ENCODE results near the gene ZNF385D.
A peak's percentile ranks its signal among the peaks of the same experiment; 100 is the strongest.

ZNF385D gene

GRCh38 chr3:21738935-21739702, 11.9 kb downstream of the ZNF385D start:
- DNase-seq (ENCODE audit: low spot score) = no peak
- TF ChIP-seq, protein P1, sequence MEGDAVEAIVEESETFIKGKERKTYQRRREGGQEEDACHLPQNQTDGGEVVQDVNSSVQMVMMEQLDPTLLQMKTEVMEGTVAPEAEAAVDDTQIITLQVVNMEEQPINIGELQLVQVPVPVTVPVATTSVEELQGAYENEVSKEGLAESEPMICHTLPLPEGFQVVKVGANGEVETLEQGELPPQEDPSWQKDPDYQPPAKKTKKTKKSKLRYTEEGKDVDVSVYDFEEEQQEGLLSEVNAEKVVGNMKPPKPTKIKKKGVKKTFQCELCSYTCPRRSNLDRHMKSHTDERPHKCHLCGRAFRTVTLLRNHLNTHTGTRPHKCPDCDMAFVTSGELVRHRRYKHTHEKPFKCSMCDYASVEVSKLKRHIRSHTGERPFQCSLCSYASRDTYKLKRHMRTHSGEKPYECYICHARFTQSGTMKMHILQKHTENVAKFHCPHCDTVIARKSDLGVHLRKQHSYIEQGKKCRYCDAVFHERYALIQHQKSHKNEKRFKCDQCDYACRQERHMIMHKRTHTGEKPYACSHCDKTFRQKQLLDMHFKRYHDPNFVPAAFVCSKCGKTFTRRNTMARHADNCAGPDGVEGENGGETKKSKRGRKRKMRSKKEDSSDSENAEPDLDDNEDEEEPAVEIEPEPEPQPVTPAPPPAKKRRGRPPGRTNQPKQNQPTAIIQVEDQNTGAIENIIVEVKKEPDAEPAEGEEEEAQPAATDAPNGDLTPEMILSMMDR (IDR thresholded peaks at IDR 0.05) = no peak
- H3K4me3 ChIP-seq = no peak overlapping the region
- H3K27ac ChIP-seq = no peak overlapping the region

- DNase-seq (ENCODE audit: low spot score) = no peak
- no peak overlapping the region for H3K4me3 ChIP-seq
- TF ChIP-seq, protein P1 (IDR thresholded peaks at IDR 0.05) = no peak
- H3K27ac ChIP-seq = no peak overlapping the region
These were observed 12.7 kb downstream of the ZNF385D start for GRCh38 chr3:21738283-21738682.

GRCh38 chr3:21734746-21735145, 16.3 kb downstream of the ZNF385D start:
- DNase-seq (ENCODE audit: low spot score) = no peak
- H3K4me3 ChIP-seq = no peak overlapping the region
- TF ChIP-seq, protein P1 (IDR thresholded peaks at IDR 0.05) = no peak
- H3K27ac ChIP-seq = no peak overlapping the region

DNA sequence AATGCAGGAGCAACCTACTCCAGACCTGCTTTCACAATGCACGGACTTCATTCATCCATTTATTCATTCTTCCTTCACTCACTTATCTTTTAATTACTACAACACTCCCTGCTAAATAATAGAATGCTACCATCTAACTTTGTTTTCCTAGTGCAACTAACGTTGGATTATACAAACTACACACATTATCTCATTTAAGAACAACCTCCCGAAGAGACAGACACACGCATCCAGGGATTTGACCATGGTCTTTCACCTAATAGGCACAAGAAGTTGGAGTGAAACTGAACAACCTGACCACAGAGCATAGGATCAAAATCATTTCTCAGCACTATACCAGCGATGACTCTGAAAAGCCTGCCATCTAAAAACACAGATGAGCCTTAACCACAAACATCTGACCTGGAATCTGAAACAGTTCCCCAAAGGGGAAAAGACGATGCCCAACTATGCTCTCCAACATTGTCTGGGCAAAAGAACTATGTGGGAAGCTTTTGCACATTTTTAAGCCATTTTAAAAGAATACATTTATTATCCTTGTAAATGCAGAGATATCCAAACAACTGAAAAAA, 21.0 kb downstream of the ZNF385D start:
- Histone ChIP-seq H3K4me3 (no peak overlapping the region), H3K27ac (no peak overlapping the region)
- no peak for DNase-seq (ENCODE audit: low spot score)
- TF ChIP-seq, protein P1 (IDR thresholded peaks at IDR 0.05) = no peak

DNA sequence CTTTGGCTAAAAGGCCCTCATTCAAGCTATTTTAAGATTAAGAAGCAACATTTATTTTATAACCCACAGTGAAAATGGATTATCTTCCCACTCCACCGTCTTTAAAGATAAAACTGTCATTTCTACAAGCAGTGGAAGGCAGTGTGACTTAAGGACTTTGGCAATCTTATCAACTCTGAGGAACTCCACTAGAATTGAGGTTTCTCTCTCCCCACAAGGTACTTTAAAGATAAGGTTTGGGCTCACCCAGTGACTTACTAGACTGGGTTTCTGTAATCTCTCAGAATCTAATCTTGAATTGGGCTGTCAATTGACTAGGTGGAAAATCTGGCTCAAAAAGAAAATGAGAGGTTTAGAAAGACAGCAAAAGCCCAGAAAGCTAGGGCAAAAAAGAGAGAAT, 21.7 kb downstream of the ZNF385D start:
- no peak for DNase-seq (ENCODE audit: low spot score)
- TF ChIP-seq, protein P1 (IDR thresholded peaks at IDR 0.05) = no peak
- Histone ChIP-seq H3K4me3 (no peak overlapping the region), H3K27ac (no peak overlapping the region)

- Histone ChIP-seq H3K4me3 (no peak overlapping the region), H3K27ac (peak overlapping the region in 1 of 2 donors; percentile 35)
- TF ChIP-seq, protein P1 (IDR thresholded peaks at IDR 0.05) = no peak
- DNase-seq (ENCODE audit: low spot score) = no peak
These were observed 28.2 kb downstream of the ZNF385D start for GRCh38 chr3:21722768-21723167.

DNA sequence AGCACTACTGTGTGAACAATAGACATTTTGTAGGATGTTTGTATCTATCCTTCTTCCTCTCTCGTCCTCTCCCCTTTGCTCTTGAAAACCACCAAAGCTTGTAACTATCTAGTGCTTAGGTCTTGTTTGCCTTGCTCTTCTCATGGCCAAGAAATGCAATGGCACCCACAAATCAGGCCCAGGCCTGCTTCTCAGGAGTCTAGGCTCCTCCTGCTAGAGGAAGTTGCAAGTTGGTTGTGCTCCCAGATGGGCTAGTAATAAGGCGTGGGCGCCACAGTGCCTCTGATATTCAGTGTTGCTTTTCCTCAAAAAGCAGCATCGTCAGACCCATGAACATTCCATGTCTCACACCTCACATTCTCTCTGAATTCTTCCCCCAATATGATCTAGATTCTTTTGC, 28.7 kb downstream of the ZNF385D start:
- Histone ChIP-seq H3K4me3 (no peak overlapping the region), H3K27ac (peak overlapping the region in 1 of 2 donors; percentile 35)
- no peak for DNase-seq (ENCODE audit: low spot score)
- TF ChIP-seq, protein P1 (IDR thresholded peaks at IDR 0.05) = no peak
